ENCODE data around the gene CA4.

CA4 gene

DNA sequence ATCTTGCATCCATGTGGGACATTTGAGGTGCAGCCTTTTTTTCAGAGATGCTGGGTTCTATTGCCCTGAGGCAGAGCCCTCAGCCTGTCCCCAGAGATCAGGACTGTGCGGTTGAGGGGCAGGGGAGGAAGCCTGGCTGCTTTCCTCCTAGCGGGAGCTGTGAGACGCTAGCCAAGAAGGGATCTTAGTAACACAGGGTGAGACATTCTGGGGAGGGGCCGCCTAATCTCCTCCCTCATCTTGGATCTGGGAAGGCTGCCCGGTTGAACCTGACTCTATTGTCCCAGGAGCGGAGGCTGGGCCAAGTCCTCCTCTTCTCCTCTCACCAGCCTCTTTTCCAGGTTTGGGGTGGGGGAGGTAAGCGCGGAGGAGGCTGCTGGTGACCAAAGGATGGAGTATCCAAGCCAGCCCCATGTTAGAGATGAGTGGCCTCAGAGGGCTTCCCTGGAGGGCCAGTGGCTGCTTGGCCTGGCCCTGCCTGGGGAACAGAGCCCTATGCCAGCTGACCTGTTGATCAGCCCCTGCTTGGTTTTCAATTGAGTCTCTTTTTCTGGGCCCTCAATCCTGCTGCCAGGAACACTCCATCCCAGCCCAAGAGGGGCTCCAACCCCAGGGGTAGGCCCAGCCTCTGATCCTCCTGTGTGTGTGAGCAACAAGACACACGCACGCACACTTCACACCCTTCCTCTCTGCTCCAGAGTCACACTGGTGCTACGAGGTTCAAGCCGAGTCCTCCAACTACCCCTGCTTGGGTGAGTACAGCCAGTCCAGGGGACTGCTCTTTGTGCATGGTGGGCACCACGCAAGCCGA, 5.0 kb downstream of the CA4 start:
- TF ChIP-seq POLR2A (IDR thresholded peaks at IDR 0.05; ENCODE audit: extremely low read depth, insufficient read length), result no peak
- no peak for TF ChIP-seq MYC (IDR thresholded peaks at IDR 0.05; ENCODE audit: low read depth, low read length)
- TF ChIP-seq, protein P1, sequence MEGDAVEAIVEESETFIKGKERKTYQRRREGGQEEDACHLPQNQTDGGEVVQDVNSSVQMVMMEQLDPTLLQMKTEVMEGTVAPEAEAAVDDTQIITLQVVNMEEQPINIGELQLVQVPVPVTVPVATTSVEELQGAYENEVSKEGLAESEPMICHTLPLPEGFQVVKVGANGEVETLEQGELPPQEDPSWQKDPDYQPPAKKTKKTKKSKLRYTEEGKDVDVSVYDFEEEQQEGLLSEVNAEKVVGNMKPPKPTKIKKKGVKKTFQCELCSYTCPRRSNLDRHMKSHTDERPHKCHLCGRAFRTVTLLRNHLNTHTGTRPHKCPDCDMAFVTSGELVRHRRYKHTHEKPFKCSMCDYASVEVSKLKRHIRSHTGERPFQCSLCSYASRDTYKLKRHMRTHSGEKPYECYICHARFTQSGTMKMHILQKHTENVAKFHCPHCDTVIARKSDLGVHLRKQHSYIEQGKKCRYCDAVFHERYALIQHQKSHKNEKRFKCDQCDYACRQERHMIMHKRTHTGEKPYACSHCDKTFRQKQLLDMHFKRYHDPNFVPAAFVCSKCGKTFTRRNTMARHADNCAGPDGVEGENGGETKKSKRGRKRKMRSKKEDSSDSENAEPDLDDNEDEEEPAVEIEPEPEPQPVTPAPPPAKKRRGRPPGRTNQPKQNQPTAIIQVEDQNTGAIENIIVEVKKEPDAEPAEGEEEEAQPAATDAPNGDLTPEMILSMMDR (IDR thresholded peaks at IDR 0.05; ENCODE audit: low read depth, low read length), result no peak
- TF ChIP-seq, protein P2, sequence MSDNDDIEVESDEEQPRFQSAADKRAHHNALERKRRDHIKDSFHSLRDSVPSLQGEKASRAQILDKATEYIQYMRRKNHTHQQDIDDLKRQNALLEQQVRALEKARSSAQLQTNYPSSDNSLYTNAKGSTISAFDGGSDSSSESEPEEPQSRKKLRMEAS (IDR thresholded peaks at IDR 0.05; ENCODE audit: low read depth, low read length), result no peak
- no peak for DNase-seq (ENCODE audit: low read depth)
- no peak overlapping the region for H3K4me3 ChIP-seq (ENCODE audit: low read depth, low read length)

DNA sequence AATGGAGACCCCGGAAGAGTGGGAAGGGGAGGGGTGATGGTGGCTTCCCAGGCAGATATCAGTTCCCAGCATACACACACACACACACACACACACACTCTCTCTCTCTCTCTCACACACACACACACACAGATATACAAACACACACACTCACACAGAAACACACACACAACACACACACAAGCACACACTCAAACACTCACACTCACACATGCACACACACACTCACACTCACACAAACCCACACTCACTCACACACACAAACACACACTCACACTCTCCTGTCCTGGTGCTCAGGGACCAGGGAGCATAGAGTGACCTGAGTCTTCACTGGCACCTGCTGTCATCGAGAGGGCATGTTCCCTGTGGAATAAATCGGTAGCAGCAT, 5.6 kb downstream of the CA4 start:
- no peak for DNase-seq (ENCODE audit: low read depth)
- TF ChIP-seq, protein P1 (IDR thresholded peaks at IDR 0.05; ENCODE audit: low read depth, low read length), result no peak
- TF ChIP-seq, protein P2 (IDR thresholded peaks at IDR 0.05; ENCODE audit: low read depth, low read length), result no peak
- TF ChIP-seq POLR2A (IDR thresholded peaks at IDR 0.05; ENCODE audit: extremely low read depth, insufficient read length) (no peak), MYC (IDR thresholded peaks at IDR 0.05; ENCODE audit: low read depth, low read length) (no peak)
- H3K4me3 ChIP-seq (ENCODE audit: low read depth, low read length), result no peak overlapping the region

DNA sequence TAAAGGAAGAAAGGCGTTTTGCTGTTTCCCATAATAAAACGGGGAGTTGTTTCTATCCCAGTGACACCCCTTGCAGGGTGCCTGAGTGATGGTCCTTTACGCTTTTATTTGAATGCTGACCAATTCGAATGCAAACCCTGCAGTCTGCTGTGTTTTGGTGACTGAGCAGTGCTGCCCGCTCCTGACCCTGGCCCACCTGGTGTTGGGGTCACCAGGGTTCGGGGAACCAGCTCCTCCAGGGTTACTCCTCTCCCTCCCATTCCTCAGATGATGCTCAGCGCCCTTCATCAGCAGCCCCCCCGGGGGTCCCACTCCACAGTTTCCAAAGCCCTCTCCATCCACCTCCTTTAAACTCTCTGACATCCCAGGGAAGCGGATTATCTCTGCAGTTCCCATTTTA, 6.0 kb downstream of the CA4 start:
- TF ChIP-seq, protein P2 (IDR thresholded peaks at IDR 0.05; ENCODE audit: low read depth, low read length), result no peak
- TF ChIP-seq MYC (IDR thresholded peaks at IDR 0.05; ENCODE audit: low read depth, low read length), result no peak
- TF ChIP-seq, protein P1 (IDR thresholded peaks at IDR 0.05; ENCODE audit: low read depth, low read length), result no peak
- TF ChIP-seq POLR2A (IDR thresholded peaks at IDR 0.05; ENCODE audit: extremely low read depth, insufficient read length), result no peak
- no peak overlapping the region for H3K4me3 ChIP-seq (ENCODE audit: low read depth, low read length)
- DNase-seq (ENCODE audit: low read depth), result no peak

DNA sequence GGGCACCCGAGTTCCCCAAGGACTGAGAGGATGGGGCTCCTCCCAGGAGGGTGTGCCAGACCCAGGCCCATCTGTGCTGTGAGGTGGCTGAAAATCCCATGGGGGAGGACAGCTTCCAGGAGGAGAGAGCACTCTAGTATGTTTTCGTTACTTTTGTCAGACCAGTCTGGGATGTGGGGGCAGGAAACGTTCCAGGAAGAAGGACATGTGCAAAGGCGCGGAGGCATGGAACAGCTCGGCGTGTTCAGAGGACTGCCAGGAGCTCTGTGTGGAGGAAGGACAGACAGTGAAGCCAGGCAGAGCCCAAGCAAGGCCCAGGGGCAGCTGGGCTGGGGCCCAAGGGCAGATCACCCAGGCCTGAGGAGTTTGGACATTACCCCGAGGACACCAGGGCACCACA, 7.0 kb downstream of the CA4 start:
- no peak overlapping the region for H3K4me3 ChIP-seq (ENCODE audit: low read depth, low read length)
- TF ChIP-seq, protein P1 (IDR thresholded peaks at IDR 0.05; ENCODE audit: low read depth, low read length), result no peak

DNA sequence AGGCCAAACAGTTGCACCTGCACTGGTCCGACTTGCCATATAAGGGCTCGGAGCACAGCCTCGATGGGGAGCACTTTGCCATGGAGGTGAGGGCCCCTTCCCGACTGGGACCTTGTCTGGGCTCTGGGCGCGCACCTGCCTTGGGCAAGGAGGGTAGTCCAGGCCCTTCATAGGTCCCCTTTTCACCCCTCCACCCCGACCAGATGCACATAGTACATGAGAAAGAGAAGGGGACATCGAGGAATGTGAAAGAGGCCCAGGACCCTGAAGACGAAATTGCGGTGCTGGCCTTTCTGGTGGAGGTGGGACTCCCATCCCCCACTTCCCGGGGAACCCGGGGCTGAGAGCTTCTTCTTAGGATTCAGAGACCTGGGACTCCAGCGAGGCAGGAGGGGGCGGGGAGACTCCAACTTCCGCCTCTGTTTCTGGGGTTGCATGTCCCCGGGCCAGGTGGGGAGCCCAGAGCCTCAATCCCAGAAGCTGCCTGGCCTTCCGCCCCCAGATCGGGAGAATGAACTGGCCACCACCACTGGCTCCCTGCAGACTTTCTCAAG, 7.8 kb downstream of the CA4 start:
- no peak for DNase-seq (ENCODE audit: low read depth)
- TF ChIP-seq, protein P2 (IDR thresholded peaks at IDR 0.05; ENCODE audit: low read depth, low read length), result no peak
- TF ChIP-seq, protein P1 (IDR thresholded peaks at IDR 0.05; ENCODE audit: low read depth, low read length), result no peak
- TF ChIP-seq MYC (IDR thresholded peaks at IDR 0.05; ENCODE audit: low read depth, low read length), result no peak
- no peak for TF ChIP-seq POLR2A (IDR thresholded peaks at IDR 0.05; ENCODE audit: extremely low read depth, insufficient read length)
- H3K4me3 ChIP-seq (ENCODE audit: low read depth, low read length), result no peak overlapping the region

More for the DNA sequence above, 7.0 kb downstream of the CA4 start:
- no peak for DNase-seq (ENCODE audit: low read depth)

All from NB4 (cell line).